MCF 10A (cell line): ENCODE results near the gene OR52E5. TPM values are rescaled to one million over a fixed set of nuclear protein-coding genes. Genes with fewer than 3 reads are reported as not detected.
A peak's percentile ranks its signal among the peaks of the same experiment; 100 is the strongest.

Experiments used
- BruUV-seq: library from RNA; stranded (reverse); fragments of 400-500 nt; replicated peaks from 2 replicates; lab custom pipeline; 2021; lab: Mats Ljungman, UMichigan
- CTCF ChIA-PET: fragments of 300-600 bp; sonication (Branson Sonifier 250); formaldehyde crosslinking; extraction: SDS; loops from one replicate; lab custom pipeline; 2021; ENCODE audit warnings: antibody characterized with exemption, inconsistent platforms; lab: Yijun Ruan, JAX
- POLR2A ChIA-PET: fragments of 300-600, 350-650 bp; sonication (Branson Sonifier 250); formaldehyde crosslinking; extraction: SDS; loops from one replicate; lab custom pipeline; 2020; ENCODE audit warnings: antibody characterized with exemption, inconsistent platforms; lab: Yijun Ruan, JAX
- DNase-seq: peaks from one replicate; pipeline ENCODE4 v3.0.0-alpha.2; 2018; ENCODE audit not compliant: unreplicated experiment
- H3K27ac Mint-ChIP-seq: one replicate; pipeline ENCODE4 v1.8.0; 2022; ENCODE audit warnings: mild to moderate bottlenecking, low read depth, mixed read lengths; ENCODE audit not compliant: unreplicated experiment
- H3K27me3 Mint-ChIP-seq: one replicate; pipeline ENCODE4 v1.8.0; 2022; ENCODE audit warnings: mixed read lengths; ENCODE audit not compliant: insufficient read depth, unreplicated experiment
- H3K36me3 Mint-ChIP-seq: one replicate; pipeline ENCODE4 v1.8.0; 2022; ENCODE audit warnings: mild to moderate bottlenecking, moderate library complexity, mixed read lengths; ENCODE audit not compliant: insufficient read depth, unreplicated experiment
- H3K4me1 Mint-ChIP-seq: one replicate; pipeline ENCODE4 v1.8.0; 2022; ENCODE audit warnings: mixed read lengths; ENCODE audit not compliant: insufficient read depth, unreplicated experiment
- H3K4me3 Mint-ChIP-seq: one replicate; pipeline ENCODE4 v1.8.0; 2022; ENCODE audit warnings: mild to moderate bottlenecking, moderate library complexity, mixed read lengths; ENCODE audit not compliant: unreplicated experiment
- H3K9me3 Mint-ChIP-seq: one replicate; pipeline ENCODE4 v1.8.0; 2022; ENCODE audit warnings: mixed read lengths; ENCODE audit not compliant: unreplicated experiment
- intact Hi-C: fragments of 100-400 bp; cut with micrococcal nuclease; formaldehyde crosslinking; loops from 2 replicates; pipeline ENCODE4 v1.14.1; 2022
- total RNA-seq: library from RNA; stranded (reverse); gene quantifications from 2 replicates; pipeline ENCODE4 v1.2.3, GENCODE V29; 2022
- TF ChIP-seq, protein P1 (sequence below): fragments of 200-600 bp; IDR thresholded peaks from one replicate; pipeline ENCODE4 v1.8.0; 2022; ENCODE audit warnings: antibody characterized with exemption, mild to moderate bottlenecking; ENCODE audit not compliant: unreplicated experiment

Gene OR52E5
- total RNA-seq, 1 experiment from 2014 or later: not detected

- no peaks in the 10 kb centered on the region for H3K9me3 Mint-ChIP-seq
- H3K4me1 Mint-ChIP-seq: no peaks in the 10 kb centered on the region
- intact Hi-C loops: no loop called here
- no TSS peak for BruUV-seq
- no peak overlapping the region for H3K27ac Mint-ChIP-seq
- TF ChIP-seq, protein P1, sequence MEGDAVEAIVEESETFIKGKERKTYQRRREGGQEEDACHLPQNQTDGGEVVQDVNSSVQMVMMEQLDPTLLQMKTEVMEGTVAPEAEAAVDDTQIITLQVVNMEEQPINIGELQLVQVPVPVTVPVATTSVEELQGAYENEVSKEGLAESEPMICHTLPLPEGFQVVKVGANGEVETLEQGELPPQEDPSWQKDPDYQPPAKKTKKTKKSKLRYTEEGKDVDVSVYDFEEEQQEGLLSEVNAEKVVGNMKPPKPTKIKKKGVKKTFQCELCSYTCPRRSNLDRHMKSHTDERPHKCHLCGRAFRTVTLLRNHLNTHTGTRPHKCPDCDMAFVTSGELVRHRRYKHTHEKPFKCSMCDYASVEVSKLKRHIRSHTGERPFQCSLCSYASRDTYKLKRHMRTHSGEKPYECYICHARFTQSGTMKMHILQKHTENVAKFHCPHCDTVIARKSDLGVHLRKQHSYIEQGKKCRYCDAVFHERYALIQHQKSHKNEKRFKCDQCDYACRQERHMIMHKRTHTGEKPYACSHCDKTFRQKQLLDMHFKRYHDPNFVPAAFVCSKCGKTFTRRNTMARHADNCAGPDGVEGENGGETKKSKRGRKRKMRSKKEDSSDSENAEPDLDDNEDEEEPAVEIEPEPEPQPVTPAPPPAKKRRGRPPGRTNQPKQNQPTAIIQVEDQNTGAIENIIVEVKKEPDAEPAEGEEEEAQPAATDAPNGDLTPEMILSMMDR: no peak
- peaks cover 80% of the 10 kb centered on the region for H3K27me3 Mint-ChIP-seq
- DNase-seq: no peak
- POLR2A ChIA-PET: interaction anchor here (0.6 kb wide), 1 partner anchor 85 kb away, joined by 6 read pairs; no protein-coding TSS in a partner anchor
- H3K36me3 Mint-ChIP-seq: no peaks in the 10 kb centered on the region
- no peak overlapping the region for H3K4me3 Mint-ChIP-seq
- CTCF ChIA-PET: interaction anchor here (0.6 to 1.4 kb wide), 2 partner anchors 9 to 309 kb away, joined by 3 to 6 read pairs; no protein-coding TSS in a partner anchor
Observed at GRCh38 chr11:5881756-5882155, 11.3 kb upstream of the OR52E5 start.

GRCh38 chr11:5887172-5887571 lies 5.8 kb upstream of the OR52E5 start:
- no peaks in the 10 kb centered on the region for H3K9me3 Mint-ChIP-seq
- no peak overlapping the region for H3K4me3 Mint-ChIP-seq
- H3K4me1 Mint-ChIP-seq: no peaks in the 10 kb centered on the region
- no peak overlapping the region for H3K27ac Mint-ChIP-seq
- TF ChIP-seq, protein P1: no peak
- H3K36me3 Mint-ChIP-seq: no peaks in the 10 kb centered on the region
- DNase-seq: no peak
- intact Hi-C loops: no loop called here
- no TSS peak for BruUV-seq
- H3K27me3 Mint-ChIP-seq: peaks cover 67% of the 10 kb centered on the region
- ChIA-PET POLR2A (interaction anchor here (0.7 kb wide), 1 partner anchor 24 kb away, joined by 3 read pairs; no protein-coding TSS in a partner anchor), CTCF (no interaction called here)

GRCh38 chr11:5887661-5888060 lies 5.3 kb upstream of the OR52E5 start:
- BruUV-seq: no TSS peak
- intact Hi-C loops: no loop called here
- CTCF ChIA-PET: interaction anchor here (0.7 to 0.8 kb wide), 2 partner anchors 54 to 202 kb away, joined by 3 read pairs; no protein-coding TSS in a partner anchor

DNA sequence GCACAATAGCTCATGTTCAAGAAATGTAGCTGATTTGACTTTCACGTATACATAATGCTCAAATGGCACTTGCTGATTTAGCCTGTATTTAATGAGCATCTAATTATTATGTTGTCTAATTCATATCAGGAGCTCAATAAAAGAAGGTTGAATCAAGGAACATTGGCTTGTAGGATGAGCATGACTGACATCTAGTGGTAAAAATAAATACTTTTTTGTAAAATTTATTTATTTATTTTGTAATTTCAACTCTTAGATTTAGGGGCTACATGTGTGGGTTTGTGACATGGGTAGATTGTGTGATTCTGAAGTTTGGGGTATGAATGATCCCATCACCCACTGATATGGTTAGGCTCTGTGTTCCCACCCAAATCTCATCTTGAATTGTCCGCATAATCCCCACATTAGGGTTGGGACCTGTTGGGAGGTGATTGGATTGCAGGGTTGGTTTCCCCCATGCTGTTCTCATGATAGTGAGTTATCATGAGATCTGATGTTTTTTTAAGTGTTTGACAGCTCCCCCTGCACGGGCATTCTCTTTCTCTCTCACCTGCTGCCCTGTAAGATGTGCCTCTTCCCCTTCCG lies 1.7 kb upstream of the OR52E5 start:
- TF ChIP-seq, protein P1: peak; percentile 34
- H3K4me1 Mint-ChIP-seq: no peaks in the 10 kb centered on the region
- ChIA-PET POLR2A (no interaction called here), CTCF (interaction anchor here (0.5 to 1.5 kb wide), 28 partner anchors 9 to 1412 kb away, joined by 3 to 7 read pairs (median 3); partner anchors contain the start of genes OR52A1 and TRIM22)
- peak; percentile 13 for DNase-seq
- no peaks in the 10 kb centered on the region for H3K9me3 Mint-ChIP-seq
- intact Hi-C loops: loop anchor here (1.0 kb wide), 1 partner anchor 415 kb away; no protein-coding TSS in a partner anchor
- no peak overlapping the region for H3K4me3 Mint-ChIP-seq
- H3K36me3 Mint-ChIP-seq: no peaks in the 10 kb centered on the region
- no TSS peak for BruUV-seq
- no peak overlapping the region for H3K27ac Mint-ChIP-seq
- peaks cover 59% of the 10 kb centered on the region for H3K27me3 Mint-ChIP-seq

More at GRCh38 chr11:5887661-5888060, 5.3 kb upstream of the OR52E5 start:
- H3K27ac Mint-ChIP-seq: no peak overlapping the region
- H3K4me3 Mint-ChIP-seq: no peak overlapping the region
- DNase-seq: no peak
- H3K9me3 Mint-ChIP-seq: no peaks in the 10 kb centered on the region
- TF ChIP-seq, protein P1: no peak
- H3K4me1 Mint-ChIP-seq: no peaks in the 10 kb centered on the region
- no peaks in the 10 kb centered on the region for H3K36me3 Mint-ChIP-seq
- POLR2A ChIA-PET: interaction anchor here (0.7 kb wide), 1 partner anchor 25 kb away, joined by 3 read pairs; no protein-coding TSS in a partner anchor
- peaks cover 63% of the 10 kb centered on the region for H3K27me3 Mint-ChIP-seq
